Measurements from ENCODE around the gene LUC7L.
A peak's percentile ranks its signal among the peaks of the same experiment; 100 is the strongest.
"Not testable (repeated sequence)": the region's sequence is repeated elsewhere in the genome, so short reads cannot be mapped to it uniquely, and the experiment has no call there.

Gene LUC7L

GRCh38 chr16:228852-229730, at the start of gene LUC7L:
LUC7L (minus strand) TSS chr16:229449; CDS start chr16:229339, 110 bp downstream.
- peak; percentile 97 for DNase-seq

GRCh38 chr16:278863-279366, 49.7 kb upstream of the LUC7L start:
- peak; percentile 88 for DNase-seq

GRCh38 chr16:276426-277077, 47.3 kb upstream of the LUC7L start:
- no peak for DNase-seq

GRCh38 chr16:275786-276232, 46.6 kb upstream of the LUC7L start, which contains the start of gene RGS11:
RGS11 (minus strand) TSS chr16:275944; CDS start chr16:275911, 33 bp downstream.
- no peak for DNase-seq

- peak; percentile 40 for DNase-seq
Measured at GRCh38 chr16:275041-275641, 45.9 kb upstream of the LUC7L start.

- peak; percentile 12 for DNase-seq
Measured at GRCh38 chr16:273547-274421, 44.5 kb upstream of the LUC7L start.

- no peak for DNase-seq
Measured at GRCh38 chr16:272633-273546, 43.6 kb upstream of the LUC7L start.

GRCh38 chr16:270381-271255, 41.4 kb upstream of the LUC7L start:
- no peak for DNase-seq

- DNase-seq: no peak
Measured at GRCh38 chr16:269061-269796, 40.0 kb upstream of the LUC7L start.

GRCh38 chr16:268141-269053, 39.1 kb upstream of the LUC7L start:
- DNase-seq: peak; percentile 72

GRCh38 chr16:267562-267961, 38.3 kb upstream of the LUC7L start:
- not testable (repeated sequence) for DNase-seq

- DNase-seq: no peak
Measured at GRCh38 chr16:266258-267164, 37.3 kb upstream of the LUC7L start.

- DNase-seq: no peak
Measured at GRCh38 chr16:265711-266110, 36.5 kb upstream of the LUC7L start.

- no peak for DNase-seq
Measured at GRCh38 chr16:265002-265529, 35.8 kb upstream of the LUC7L start.

- no peak for DNase-seq
Measured at GRCh38 chr16:264440-264951, 35.2 kb upstream of the LUC7L start.

GRCh38 chr16:263944-264343, 34.7 kb upstream of the LUC7L start:
- DNase-seq: no peak

All from NCI-H69 (cell line).